H1 (cell line): ENCODE results near the gene WBP11.

Experiments used
- ASH2L ChIP-seq: fragments of 200-600, 300-600 bp; sonication (generic); IDR thresholded peaks from one replicate; pipeline ENCODE4 v1.7.1; 2017; ENCODE audit warnings: low read length
- CTCF ChIP-seq, 3 experiments: IDR thresholded peaks; 1 replicate in 2 of 3; 2 replicates in 1 of 3; pipeline versions ENCODE4 v1.5.1 to v1.6.1; 2011; ENCODE audit warnings: low read length in 3 of 3, mild to moderate bottlenecking in 3 of 3, inconsistent platforms in 2 of 3, low read depth in 1 of 3, moderate library complexity in 1 of 3; ENCODE audit not compliant: insufficient read depth in 1 of 3; ENCODE audit errors: control extremely low read depth in 1 of 3
- EZH2 ChIP-seq: fragments of 200-600 bp; sonication (generic); IDR thresholded peaks from 2 replicates; pipeline ENCODE4 v1.7.1; 2012; ENCODE audit warnings: low read depth, mild to moderate bottlenecking, moderate library complexity, low read length, inconsistent platforms; ENCODE audit not compliant: severe bottlenecking
- HDAC2 ChIP-seq, 2 experiments: fragments of 300-600 bp in 1 of 2; sonication (generic) in 1 of 2; IDR thresholded peaks; 2 replicates each; pipeline ENCODE4 v1.6.1; 2011 to 2012; ENCODE audit warnings: low read depth in 2 of 2, low read length in 2 of 2, mild to moderate bottlenecking in 2 of 2, moderate library complexity in 2 of 2, borderline replicate concordance in 1 of 2, inconsistent platforms in 1 of 2
- PHF8 ChIP-seq: fragments of 200-600 bp; sonication (generic); conservative IDR thresholded peaks from 2 replicates; pipeline ENCODE4 v1.7.1; 2012; ENCODE audit warnings: low read depth, mild to moderate bottlenecking, inconsistent platforms, low read length, moderate library complexity
- POLR2AphosphoS5 ChIP-seq: IDR thresholded peaks from 2 replicates; pipeline ENCODE4 v1.6.1; 2011; ENCODE audit warnings: low read depth, low read length
- SAP30 ChIP-seq: fragments of 300-600 bp; sonication (generic); IDR thresholded peaks from 2 replicates; pipeline ENCODE4 v1.7.1; 2012; ENCODE audit warnings: low read length, moderate library complexity, mild to moderate bottlenecking, inconsistent platforms; ENCODE audit not compliant: insufficient read depth, insufficient replicate concordance
- SIX5 ChIP-seq: IDR thresholded peaks from 2 replicates; pipeline ENCODE4 v1.6.1; 2011; ENCODE audit warnings: mild to moderate bottlenecking, low read depth, low read length
- SP2 ChIP-seq: IDR thresholded peaks from 2 replicates; pipeline ENCODE4 v1.6.1; 2012; ENCODE audit warnings: mild to moderate bottlenecking, low read length, inconsistent platforms
- YY1 ChIP-seq: IDR thresholded peaks from 2 replicates; pipeline ENCODE4 v1.6.1; 2011; ENCODE audit warnings: low read depth, mild to moderate bottlenecking, low read length
- TF ChIP-seq, protein P1 (sequence below): IDR thresholded peaks from 2 replicates; pipeline ENCODE4 v1.6.1; 2012; ENCODE audit warnings: low read length, inconsistent platforms

DNA sequence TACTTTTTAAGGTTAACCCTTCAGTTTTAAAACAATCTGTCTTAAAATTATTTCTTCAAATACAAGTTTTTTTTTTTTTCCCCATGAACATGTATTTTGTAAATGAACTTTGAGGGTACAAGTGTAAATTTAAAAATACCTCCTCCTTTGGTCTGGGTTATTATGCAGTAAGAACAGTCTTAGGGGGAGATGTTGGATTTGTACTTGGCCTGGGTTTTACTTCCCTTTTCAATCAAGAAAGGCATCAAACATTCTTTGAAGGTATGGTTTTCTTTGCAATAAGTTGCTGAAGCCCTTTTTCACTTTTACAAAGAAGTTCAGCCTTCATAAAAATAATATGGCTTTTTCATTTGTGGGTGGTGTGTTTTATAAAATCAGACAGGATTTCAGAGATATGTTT lies 20.5 kb downstream of the WBP11 start:
- TF ChIP-seq POLR2AphosphoS5 (no peak), EZH2 (no peak), YY1 (no peak), SP2 (no peak), SIX5 (no peak), SAP30 (no peak), CTCF (IDR thresholded peaks at IDR 0.05; ENCODE audit: control extremely low read depth in 1 of 3, insufficient read depth in 1 of 3, low read depth in 1 of 3, low read length in 3 of 3) (no peak), PHF8 (no peak), HDAC2 (IDR thresholded peaks at IDR 0.05; ENCODE audit: borderline replicate concordance in 1 of 2, low read depth in 2 of 2, low read length in 2 of 2) (no peak), ASH2L (no peak)
- TF ChIP-seq, protein P1, sequence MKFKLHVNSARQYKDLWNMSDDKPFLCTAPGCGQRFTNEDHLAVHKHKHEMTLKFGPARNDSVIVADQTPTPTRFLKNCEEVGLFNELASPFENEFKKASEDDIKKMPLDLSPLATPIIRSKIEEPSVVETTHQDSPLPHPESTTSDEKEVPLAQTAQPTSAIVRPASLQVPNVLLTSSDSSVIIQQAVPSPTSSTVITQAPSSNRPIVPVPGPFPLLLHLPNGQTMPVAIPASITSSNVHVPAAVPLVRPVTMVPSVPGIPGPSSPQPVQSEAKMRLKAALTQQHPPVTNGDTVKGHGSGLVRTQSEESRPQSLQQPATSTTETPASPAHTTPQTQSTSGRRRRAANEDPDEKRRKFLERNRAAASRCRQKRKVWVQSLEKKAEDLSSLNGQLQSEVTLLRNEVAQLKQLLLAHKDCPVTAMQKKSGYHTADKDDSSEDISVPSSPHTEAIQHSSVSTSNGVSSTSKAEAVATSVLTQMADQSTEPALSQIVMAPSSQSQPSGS: no peak
